ENCODE data around the gene HOXD9.

The HOXD9 gene

DNA sequence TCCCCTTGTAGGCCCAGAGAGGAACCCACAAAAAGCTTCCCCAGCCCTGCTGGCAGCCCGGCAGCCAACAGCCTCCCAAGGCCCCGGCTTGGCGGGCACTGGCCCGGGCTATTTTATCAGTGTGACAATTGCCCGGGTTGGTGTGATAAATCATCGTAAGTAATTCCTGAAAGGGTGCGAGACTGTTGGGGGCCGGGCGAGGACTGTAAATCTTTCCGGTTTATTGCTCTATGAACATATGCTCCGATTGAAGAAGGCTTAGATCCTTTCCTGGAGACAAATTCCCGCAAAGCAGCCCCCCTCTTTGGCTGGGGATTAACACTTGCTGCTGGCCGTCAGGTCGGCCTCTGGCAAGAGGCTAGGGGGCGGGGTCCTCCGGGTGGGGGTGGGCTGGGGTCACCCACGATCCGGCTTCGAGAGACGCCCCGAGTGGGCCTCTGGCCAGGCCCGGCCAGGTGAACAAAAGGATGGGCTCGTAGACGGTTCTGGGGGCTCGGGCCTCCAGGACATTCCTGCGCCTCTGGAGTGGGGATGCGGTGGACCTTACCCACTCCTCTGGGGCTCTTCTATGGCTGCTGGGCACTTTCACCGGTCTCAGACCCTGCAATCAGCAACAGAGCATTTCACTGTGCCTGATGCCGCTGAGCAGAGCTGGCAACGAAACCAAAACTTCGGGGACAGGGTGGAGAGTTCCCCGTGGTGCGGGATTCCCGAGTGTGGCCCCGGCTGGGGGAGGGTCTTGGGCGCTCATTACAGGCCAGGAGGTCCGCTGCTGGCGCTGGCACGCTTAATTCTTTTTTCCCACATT is 36.5 kb downstream of the HOXD9 start:
- H3K4me3 ChIP-seq (ENCODE audit: low read depth in 1 of 2, low read length in 2 of 2): no peak overlapping the region

GRCh38 chr2:176159663-176160250 is 37.2 kb downstream of the HOXD9 start:
- Histone ChIP-seq H3K9ac (ENCODE audit: low read length) (no peak overlapping the region), H3K27ac (ENCODE audit: low read depth, low read length) (peak overlapping the region; percentile 42), H3K9me3 (ENCODE audit: low read length) (no peaks in the 10 kb centered on the region), H3K27me3 (ENCODE audit: control insufficient read depth in 1 of 2, insufficient read depth in 2 of 2, low read length in 2 of 2) (peaks cover 7 to 64% of the 10 kb centered on the region in 2 donors), H3K4me1 (ENCODE audit: insufficient read depth, low read length) (peaks cover 17% of the 10 kb centered on the region), H3K4me3 (ENCODE audit: low read depth in 1 of 2, low read length in 2 of 2) (peak overlapping the region in 1 of 2 donors; percentile 11), H3K36me3 (ENCODE audit: insufficient read depth, low read length) (peaks cover 11% of the 10 kb centered on the region)

More for the DNA sequence above, 36.5 kb downstream of the HOXD9 start:
- peaks cover 7 to 57% of the 10 kb centered on the region in 2 donors for H3K27me3 ChIP-seq (ENCODE audit: control insufficient read depth in 1 of 2, insufficient read depth in 2 of 2, low read length in 2 of 2)
- H3K36me3 ChIP-seq (ENCODE audit: insufficient read depth, low read length): peaks cover 18% of the 10 kb centered on the region
- no peak overlapping the region for H3K27ac ChIP-seq (ENCODE audit: low read depth, low read length)
- H3K4me1 ChIP-seq (ENCODE audit: insufficient read depth, low read length): peaks cover 13% of the 10 kb centered on the region
- H3K9ac ChIP-seq (ENCODE audit: low read length): no peak overlapping the region
- no peaks in the 10 kb centered on the region for H3K9me3 ChIP-seq (ENCODE audit: low read length)

- Histone ChIP-seq H3K9me3 (ENCODE audit: low read length) (no peaks in the 10 kb centered on the region), H3K4me1 (ENCODE audit: insufficient read depth, low read length) (peaks cover 19% of the 10 kb centered on the region), H3K27me3 (ENCODE audit: control insufficient read depth in 1 of 2, insufficient read depth in 2 of 2, low read length in 2 of 2) (peaks cover 7 to 62% of the 10 kb centered on the region in 2 donors), H3K36me3 (ENCODE audit: insufficient read depth, low read length) (peaks cover 4% of the 10 kb centered on the region), H3K4me3 (ENCODE audit: low read depth in 1 of 2, low read length in 2 of 2) (peak overlapping the region; percentile 11 to 32), H3K27ac (ENCODE audit: low read depth, low read length) (peak overlapping the region; percentile 42), H3K9ac (ENCODE audit: low read length) (no peak overlapping the region)
Measured at GRCh38 chr2:176160251-176160985, 37.9 kb downstream of the HOXD9 start.

GRCh38 chr2:176160986-176161824 is 38.7 kb downstream of the HOXD9 start:
- H3K9ac ChIP-seq (ENCODE audit: low read length): no peak overlapping the region

GRCh38 chr2:176161825-176162626 is 39.5 kb downstream of the HOXD9 start:
- H3K9me3 ChIP-seq (ENCODE audit: low read length): no peaks in the 10 kb centered on the region
- peaks cover 7 to 50% of the 10 kb centered on the region in 2 donors for H3K27me3 ChIP-seq (ENCODE audit: control insufficient read depth in 1 of 2, insufficient read depth in 2 of 2, low read length in 2 of 2)
- H3K36me3 ChIP-seq (ENCODE audit: insufficient read depth, low read length): no peaks in the 10 kb centered on the region
- peaks cover 19% of the 10 kb centered on the region for H3K4me1 ChIP-seq (ENCODE audit: insufficient read depth, low read length)
- no peak overlapping the region for H3K27ac ChIP-seq (ENCODE audit: low read depth, low read length)
- H3K9ac ChIP-seq (ENCODE audit: low read length): no peak overlapping the region
- no peak overlapping the region for H3K4me3 ChIP-seq (ENCODE audit: low read depth in 1 of 2, low read length in 2 of 2)

More at GRCh38 chr2:176160986-176161824, 38.7 kb downstream of the HOXD9 start:
- Histone ChIP-seq H3K4me3 (ENCODE audit: low read depth in 1 of 2, low read length in 2 of 2) (no peak overlapping the region), H3K36me3 (ENCODE audit: insufficient read depth, low read length) (no peaks in the 10 kb centered on the region), H3K27me3 (ENCODE audit: control insufficient read depth in 1 of 2, insufficient read depth in 2 of 2, low read length in 2 of 2) (peaks cover 7 to 58% of the 10 kb centered on the region in 2 donors), H3K27ac (ENCODE audit: low read depth, low read length) (no peak overlapping the region), H3K4me1 (ENCODE audit: insufficient read depth, low read length) (peaks cover 19% of the 10 kb centered on the region), H3K9me3 (ENCODE audit: low read length) (no peaks in the 10 kb centered on the region)

DNA sequence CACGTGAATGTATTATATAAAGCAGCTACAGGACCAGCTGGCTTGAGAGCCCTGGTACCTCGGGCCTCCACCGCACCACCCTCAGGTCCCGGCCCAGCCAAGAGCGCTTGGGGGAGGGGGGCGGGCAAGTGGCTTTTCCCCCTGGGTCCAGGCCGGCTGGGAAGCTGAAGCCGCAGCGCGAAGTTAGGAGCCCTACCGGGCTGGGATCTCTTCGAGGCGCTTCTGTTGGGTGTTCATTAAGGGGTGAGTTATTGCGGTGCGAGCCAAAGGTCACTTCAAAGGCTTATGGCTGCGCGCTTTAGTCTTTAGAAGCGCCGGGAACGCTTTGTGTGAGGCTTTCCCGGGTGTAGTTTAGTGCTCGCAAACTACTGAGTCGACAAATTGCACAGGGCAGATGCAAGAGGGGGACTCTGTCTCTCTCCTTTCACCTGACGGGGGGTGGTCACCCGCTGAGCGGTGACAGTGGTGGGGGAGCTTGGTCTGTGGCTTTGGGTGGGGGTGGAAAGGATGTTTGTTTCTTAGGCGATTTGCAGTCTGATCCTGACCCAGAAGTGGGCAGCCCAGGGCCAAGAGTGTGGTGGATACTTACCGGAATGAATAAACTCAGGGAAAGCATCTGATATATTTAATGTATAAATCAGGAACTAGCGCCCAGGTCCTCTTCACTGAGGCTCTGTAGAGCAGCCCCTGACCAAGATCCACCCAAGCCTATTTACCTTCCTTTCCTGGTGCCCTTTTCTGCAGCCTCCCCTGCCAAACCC is 40.6 kb downstream of the HOXD9 start:
- Histone ChIP-seq H3K9ac (ENCODE audit: low read length) (no peak overlapping the region), H3K27ac (ENCODE audit: low read depth, low read length) (no peak overlapping the region), H3K4me3 (ENCODE audit: low read depth in 1 of 2, low read length in 2 of 2) (no peak overlapping the region), H3K4me1 (ENCODE audit: insufficient read depth, low read length) (peaks cover 19% of the 10 kb centered on the region), H3K9me3 (ENCODE audit: low read length) (no peaks in the 10 kb centered on the region), H3K27me3 (ENCODE audit: control insufficient read depth in 1 of 2, insufficient read depth in 2 of 2, low read length in 2 of 2) (peaks cover 4 to 40% of the 10 kb centered on the region in 2 donors), H3K36me3 (ENCODE audit: insufficient read depth, low read length) (no peaks in the 10 kb centered on the region)

- H3K27me3 ChIP-seq (ENCODE audit: control insufficient read depth in 1 of 2, insufficient read depth in 2 of 2, low read length in 2 of 2): peaks cover 0 to 40% of the 10 kb centered on the region in 2 donors
- no peak overlapping the region for H3K4me3 ChIP-seq (ENCODE audit: low read depth in 1 of 2, low read length in 2 of 2)
- peaks cover 19% of the 10 kb centered on the region for H3K4me1 ChIP-seq (ENCODE audit: insufficient read depth, low read length)
- H3K9me3 ChIP-seq (ENCODE audit: low read length): no peaks in the 10 kb centered on the region
- H3K36me3 ChIP-seq (ENCODE audit: insufficient read depth, low read length): no peaks in the 10 kb centered on the region
- H3K9ac ChIP-seq (ENCODE audit: low read length): no peak overlapping the region
- no peak overlapping the region for H3K27ac ChIP-seq (ENCODE audit: low read depth, low read length)
Measured at GRCh38 chr2:176163672-176164056, 41.1 kb downstream of the HOXD9 start.

GRCh38 chr2:176164201-176164600 is 41.7 kb downstream of the HOXD9 start:
- Histone ChIP-seq H3K4me1 (ENCODE audit: insufficient read depth, low read length) (peaks cover 19% of the 10 kb centered on the region), H3K9ac (ENCODE audit: low read length) (no peak overlapping the region), H3K27me3 (ENCODE audit: control insufficient read depth in 1 of 2, insufficient read depth in 2 of 2, low read length in 2 of 2) (peaks cover 0 to 40% of the 10 kb centered on the region in 2 donors), H3K27ac (ENCODE audit: low read depth, low read length) (no peak overlapping the region), H3K36me3 (ENCODE audit: insufficient read depth, low read length) (no peaks in the 10 kb centered on the region), H3K4me3 (ENCODE audit: low read depth in 1 of 2, low read length in 2 of 2) (peak overlapping the region in 1 of 2 donors; percentile 12), H3K9me3 (ENCODE audit: low read length) (no peaks in the 10 kb centered on the region)

DNA sequence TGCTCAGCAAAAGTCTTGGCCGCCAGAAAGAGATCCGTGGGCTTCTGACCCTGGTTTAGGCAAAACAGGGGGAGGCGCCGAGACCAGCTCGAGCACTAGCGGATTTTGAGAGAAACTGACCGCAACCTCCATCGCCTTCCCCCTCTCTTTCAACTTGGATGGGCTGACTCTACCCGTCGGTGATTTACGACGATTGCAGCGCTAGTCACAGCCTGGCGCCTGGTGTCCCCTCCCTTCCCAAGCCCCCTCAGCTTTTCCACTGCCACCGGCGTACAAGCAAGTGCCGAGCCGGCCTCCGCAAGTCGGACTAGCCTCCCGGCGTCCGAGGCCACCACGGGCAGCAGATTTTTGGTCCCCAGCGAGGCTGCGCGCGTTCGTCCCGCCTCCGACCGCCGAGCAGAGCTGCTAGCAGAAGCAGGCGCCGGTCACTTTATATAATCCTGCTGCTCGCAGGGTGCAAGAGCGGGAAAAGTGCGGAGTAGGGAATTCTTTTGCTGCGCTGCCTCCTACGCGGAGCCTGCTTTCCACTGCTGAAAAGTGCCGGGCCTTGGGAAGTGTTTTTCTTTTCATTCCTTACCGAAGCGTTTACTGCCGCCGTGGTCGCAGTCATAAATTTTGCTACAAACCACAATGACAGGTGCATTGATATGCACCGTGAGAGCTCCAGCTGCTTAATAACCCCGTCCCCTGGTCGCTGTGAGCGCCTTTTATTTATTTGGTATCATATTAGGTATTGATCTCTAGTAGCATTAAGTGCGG is 42.3 kb downstream of the HOXD9 start:
- peak overlapping the region in 1 of 2 donors; percentile 12 for H3K4me3 ChIP-seq (ENCODE audit: low read depth in 1 of 2, low read length in 2 of 2)
- peaks cover 19% of the 10 kb centered on the region for H3K4me1 ChIP-seq (ENCODE audit: insufficient read depth, low read length)
- peaks cover 0 to 37% of the 10 kb centered on the region in 2 donors for H3K27me3 ChIP-seq (ENCODE audit: control insufficient read depth in 1 of 2, insufficient read depth in 2 of 2, low read length in 2 of 2)

More for the DNA sequence above, 42.3 kb downstream of the HOXD9 start:
- Histone ChIP-seq H3K36me3 (ENCODE audit: insufficient read depth, low read length) (no peaks in the 10 kb centered on the region), H3K9ac (ENCODE audit: low read length) (no peak overlapping the region), H3K9me3 (ENCODE audit: low read length) (no peaks in the 10 kb centered on the region), H3K27ac (ENCODE audit: low read depth, low read length) (no peak overlapping the region)

Data from muscle layer of colon (tissue), 2 donors.